Uterus (tissue), 4 donors: ENCODE data around the gene TMEM130. TPM values are rescaled to one million over a fixed set of nuclear protein-coding genes. Genes with fewer than 3 reads are reported as not detected.

Experiments
- DNase-seq, 2 donors: peaks; one replicate each; pipeline ENCODE4 v3.0.0-alpha.2; 2019 to 2020
- H3K27ac ChIP-seq, 2 donors: fragments of 200-600 bp; sonication (generic); 1 replicate in 1 of 2; 2 replicates in 1 of 2; pipeline ENCODE4 v1.5.1; 2016 to 2018
- H3K27me3 ChIP-seq, 2 donors: fragments of 200-600 bp; sonication (generic); one replicate each; pipeline ENCODE4 v1.5.1; 2018 to 2019; ENCODE audit warnings: control low read depth in 1 of 2
- H3K36me3 ChIP-seq, 2 donors: fragments of 200-600 bp; sonication (generic); one replicate each; pipeline ENCODE4 v1.5.1; 2019; ENCODE audit warnings: control low read depth in 1 of 2
- H3K4me1 ChIP-seq, 2 donors: fragments of 200-600 bp; sonication (generic); one replicate each; pipeline ENCODE4 v1.5.1; 2018 to 2019; ENCODE audit warnings: control low read depth in 1 of 2
- H3K4me3 ChIP-seq, 2 donors: fragments of 200-600 bp; sonication (generic); 1 replicate in 1 of 2; 2 replicates in 1 of 2; pipeline ENCODE4 v1.5.1; 2018 to 2019; ENCODE audit warnings: mild to moderate bottlenecking in 1 of 2
- H3K9me3 ChIP-seq, 2 donors: fragments of 200-600 bp; sonication (generic); one replicate each; pipeline ENCODE4 v1.5.1; 2019; ENCODE audit warnings: control low read depth in 1 of 2
- CTCF ChIP-seq, 4 experiments: fragments of 200-600 bp in 2 of 4; fragments of 450-650 bp in 2 of 4; sonication (generic) in 2 of 4; IDR thresholded peaks; one replicate each; pipeline ENCODE4 v1.5.1; 2016 to 2019; ENCODE audit warnings: antibody characterized with exemption in 4 of 4, mild to moderate bottlenecking in 2 of 4, moderate library complexity in 1 of 4
- POLR2A ChIP-seq, 2 donors: fragments of 450-650 bp; IDR thresholded peaks; one replicate each; pipeline ENCODE4 v1.6.1; 2016; ENCODE audit warnings: antibody characterized with exemption in 2 of 2, mild to moderate bottlenecking in 1 of 2, moderate library complexity in 1 of 2
- intact Hi-C: fragments of 100-400 bp; cut with DNase I; formaldehyde crosslinking; loops from one replicate; pipeline ENCODE4 v1.15.1; 2023; ENCODE audit warnings: low total_unique reads
- total RNA-seq, 4 donors: library from RNA; depleted of rRNA in 3 of 4; stranded (reverse); fragments of >200 nt in 3 of 4; gene quantifications; one replicate each; pipeline versions ENCODE4 v1.1.0 to v1.2.4, GENCODE V29; 2014 to 2023
- donor health status: DM: yes; HTN: yes; CAD: no.

Gene TMEM130
- total RNA-seq, 4 donors from 2014 or later = 3.5 to 3.9 TPM; not detected in 2

GRCh38 chr7:98878365-98879197 lies 8.8 kb upstream of the TMEM130 start, which contains the start of gene TRRAP:
Gene TRRAP, plus strand, starts transcription at chr7:98878532. Its CDS starts 2,619 bp downstream, at chr7:98881151.
- intact Hi-C loops = no loop called here
- peak within 1 kb of the TSS; percentile 76 to 89 for H3K4me3 ChIP-seq
- H3K27me3 ChIP-seq = no peaks in the 10 kb centered on the region
- peak in 1 of 2 donors; percentile 47 for TF ChIP-seq POLR2A (IDR thresholded peaks at IDR 0.05)
- TF ChIP-seq CTCF (IDR thresholded peaks at IDR 0.05) = peak; percentile 67 to 96 (median 89)
- no peaks in the 10 kb centered on the region for H3K9me3 ChIP-seq
- H3K36me3 ChIP-seq = no peaks in the 10 kb centered on the region
- H3K4me1 ChIP-seq = peaks cover 0 to 9% of the 10 kb centered on the region in 2 donors
- DNase-seq = peak; percentile 48 to 68
- H3K27ac ChIP-seq = peak within 1 kb of the TSS; percentile 91 to 96

GRCh38 chr7:98877692-98878364 lies 8.0 kb upstream of the TMEM130 start:
- no peaks in the 10 kb centered on the region for H3K9me3 ChIP-seq
- intact Hi-C loops = no loop called here
- TF ChIP-seq POLR2A (IDR thresholded peaks at IDR 0.05) (no peak), CTCF (IDR thresholded peaks at IDR 0.05) (no peak)
- peak overlapping the region; percentile 76 to 89 for H3K4me3 ChIP-seq
- H3K36me3 ChIP-seq = no peaks in the 10 kb centered on the region
- peaks cover 0 to 9% of the 10 kb centered on the region in 2 donors for H3K4me1 ChIP-seq
- no peak for DNase-seq
- no peaks in the 10 kb centered on the region for H3K27me3 ChIP-seq
- peak overlapping the region; percentile 91 to 96 for H3K27ac ChIP-seq

- no peaks in the 10 kb centered on the region for H3K36me3 ChIP-seq
- no peak overlapping the region for H3K4me3 ChIP-seq
- DNase-seq = no peak
- H3K4me1 ChIP-seq = peaks cover 0 to 9% of the 10 kb centered on the region in 2 donors
- intact Hi-C loops = no loop called here
- no peaks in the 10 kb centered on the region for H3K9me3 ChIP-seq
- TF ChIP-seq POLR2A (IDR thresholded peaks at IDR 0.05) = no peak
- TF ChIP-seq CTCF (IDR thresholded peaks at IDR 0.05) = no peak
- H3K27ac ChIP-seq = no peak overlapping the region
- H3K27me3 ChIP-seq = no peaks in the 10 kb centered on the region
Measured at GRCh38 chr7:98877146-98877545, 7.3 kb upstream of the TMEM130 start.

- no peaks in the 10 kb centered on the region for H3K36me3 ChIP-seq
- DNase-seq = no peak
Measured at GRCh38 chr7:98875501-98875900, 5.7 kb upstream of the TMEM130 start.

More at GRCh38 chr7:98875501-98875900, 5.7 kb upstream of the TMEM130 start:
- no peak overlapping the region for H3K27ac ChIP-seq
- peaks cover 0 to 9% of the 10 kb centered on the region in 2 donors for H3K4me1 ChIP-seq
- TF ChIP-seq CTCF (IDR thresholded peaks at IDR 0.05) = no peak
- TF ChIP-seq POLR2A (IDR thresholded peaks at IDR 0.05) = no peak
- H3K4me3 ChIP-seq = no peak overlapping the region
- intact Hi-C loops = no loop called here
- no peaks in the 10 kb centered on the region for H3K27me3 ChIP-seq
- no peaks in the 10 kb centered on the region for H3K9me3 ChIP-seq
